Measurements from ENCODE around the gene BHLHE23.

BHLHE23 gene

DNA sequence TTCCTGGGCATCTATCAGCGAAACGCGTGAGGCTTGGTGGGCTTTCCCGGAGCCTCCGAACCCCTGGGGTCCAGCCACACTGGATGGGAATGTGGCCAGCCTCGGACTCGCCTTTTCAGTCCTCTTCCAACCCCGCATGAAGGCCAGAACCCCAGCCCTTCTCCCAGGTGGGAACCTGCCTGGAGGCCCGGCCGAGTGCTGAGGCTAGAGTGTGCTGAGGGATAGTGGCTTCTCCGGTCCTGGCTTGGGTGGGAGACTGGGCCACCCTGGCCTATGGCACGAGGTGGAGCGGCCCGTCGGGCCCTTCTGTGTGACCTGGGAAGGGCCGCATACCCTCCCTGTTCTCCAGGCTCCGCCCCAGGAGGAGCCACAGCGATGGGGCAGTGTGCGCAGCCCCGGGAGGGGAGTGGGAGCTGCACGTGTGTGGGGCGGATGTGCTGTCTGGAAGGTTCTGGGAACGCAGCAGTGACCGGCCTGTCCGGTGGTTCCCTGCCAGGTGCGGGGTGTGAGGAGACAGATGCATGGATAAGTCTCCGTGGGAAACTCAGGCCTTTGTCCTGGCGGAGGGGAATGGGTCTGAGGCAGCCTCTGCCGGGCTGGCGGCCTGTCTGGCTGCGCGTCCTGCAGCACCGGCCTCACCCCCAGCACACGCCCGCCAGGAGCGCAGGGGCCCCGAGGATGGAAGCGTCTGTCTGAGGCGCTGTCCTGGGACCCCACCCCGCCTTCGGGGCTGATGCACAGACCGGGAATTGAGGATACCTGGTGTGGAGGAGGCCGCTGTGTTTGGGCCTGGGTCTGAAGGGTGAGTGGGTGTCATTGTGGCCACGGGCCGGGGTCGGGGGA lies 1.1 kb upstream of the BHLHE23 start:
- no peak for DNase-seq

DNA sequence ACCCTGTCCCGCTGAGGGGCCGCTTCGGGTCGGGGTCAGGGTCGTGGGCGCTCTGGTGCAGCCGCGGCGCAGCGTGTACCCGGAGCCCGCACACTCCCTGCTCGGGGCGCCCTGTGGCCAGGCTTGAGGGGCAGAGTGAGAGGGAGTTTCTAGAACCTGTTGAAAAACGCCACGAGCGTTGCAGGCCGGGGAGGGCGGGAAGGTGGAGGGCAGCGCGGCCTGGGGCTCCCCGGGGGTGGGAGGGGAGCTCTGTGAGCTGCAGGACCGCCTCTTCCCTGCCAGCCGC lies 539 bp upstream of the BHLHE23 start:
- no peak for DNase-seq

DNA sequence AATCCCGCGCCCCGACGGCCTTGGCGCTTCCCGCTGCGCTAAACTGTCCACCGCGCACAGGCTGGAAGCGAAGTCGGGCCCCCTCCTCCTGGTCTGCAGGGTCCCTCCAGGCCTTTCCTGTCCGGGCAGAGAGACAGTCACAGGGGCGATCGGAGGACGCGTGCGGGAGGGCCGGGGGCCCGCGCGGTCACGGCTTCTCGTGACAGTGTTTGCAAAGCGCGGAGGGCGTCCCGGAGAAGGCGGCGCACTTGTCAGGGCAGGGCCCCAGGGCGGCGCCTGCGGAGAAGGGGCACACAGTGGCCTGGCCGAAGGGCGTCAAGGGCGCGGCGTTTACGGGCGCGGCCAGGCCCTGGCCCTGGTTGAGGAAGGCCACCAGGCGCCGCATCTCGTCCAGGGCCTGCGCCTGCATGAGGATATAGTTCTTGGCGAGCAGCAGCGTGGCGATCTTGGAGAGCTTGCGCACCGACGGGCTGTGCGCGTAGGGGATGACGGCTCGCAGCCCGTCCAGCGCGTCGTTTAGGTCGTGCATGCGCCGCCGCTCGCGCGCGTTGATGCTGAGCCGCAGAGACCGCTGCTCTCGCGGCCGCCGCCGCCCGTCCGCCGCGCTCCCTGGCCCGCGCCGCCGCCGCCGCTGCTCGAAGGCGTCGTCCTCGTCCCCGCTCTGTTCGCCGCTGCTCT lies 763 bp downstream of the BHLHE23 start:
- DNase-seq, result no peak

DNA sequence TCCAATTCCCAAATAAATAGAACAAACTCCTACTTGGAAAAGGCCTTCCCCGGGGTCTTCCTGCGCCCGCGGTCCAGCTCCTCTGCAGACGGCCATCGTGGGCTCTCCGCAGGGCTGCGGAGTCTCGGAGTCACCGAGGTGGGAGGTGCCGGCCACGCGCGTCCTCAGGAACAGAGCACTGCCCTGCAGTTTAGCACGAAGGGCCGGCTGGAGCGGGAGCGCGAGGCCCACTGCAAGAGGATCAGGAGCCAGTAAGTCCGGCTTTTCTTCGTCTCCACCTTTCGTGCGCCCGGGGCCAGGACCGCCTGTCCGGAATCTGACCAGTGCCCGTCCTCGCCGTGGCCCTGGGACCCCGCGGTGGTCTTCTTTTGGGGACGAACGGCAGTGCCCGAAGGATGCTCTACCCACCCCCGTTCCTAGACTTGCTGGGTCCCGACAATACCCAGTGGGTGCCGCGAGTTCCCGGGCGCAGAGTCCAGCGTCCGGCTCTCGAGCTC lies 1.4 kb downstream of the BHLHE23 start:
- DNase-seq, result no peak

DNA sequence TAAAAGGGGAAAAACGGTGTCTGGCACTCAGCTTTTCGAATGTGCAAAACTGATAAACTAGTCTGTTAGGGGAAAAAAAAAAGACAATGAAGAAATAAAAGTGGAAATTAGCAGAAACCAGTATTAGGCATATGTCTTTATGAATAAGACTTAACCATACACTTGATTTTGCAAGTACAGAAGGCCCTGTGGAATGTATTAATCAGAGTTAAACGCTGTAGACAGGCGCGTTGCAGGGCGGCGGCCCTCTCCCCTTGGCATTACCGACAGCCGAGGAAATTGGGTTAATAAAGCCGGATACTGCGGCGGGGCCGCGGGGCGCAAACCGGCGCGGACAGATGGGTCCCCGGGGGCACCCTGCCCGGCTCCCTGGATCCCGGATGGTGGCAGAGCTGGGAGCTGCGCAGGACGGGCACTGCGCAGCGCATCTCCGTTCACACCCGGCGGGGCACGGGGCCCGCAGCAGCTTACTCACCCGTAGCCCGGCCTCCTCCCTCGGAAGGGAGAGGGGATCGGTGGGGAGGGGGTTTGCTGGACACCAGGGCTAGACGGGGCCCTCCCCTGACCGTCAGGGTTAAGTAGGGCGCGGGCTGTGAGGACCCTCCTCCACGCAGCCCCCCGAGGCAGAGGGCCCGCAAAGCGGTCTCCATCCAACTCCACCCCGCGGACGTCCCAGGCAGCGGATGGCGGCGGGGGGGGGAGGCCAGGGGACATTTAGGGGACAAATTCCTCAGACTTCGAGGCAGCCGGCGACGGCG lies 2.0 kb downstream of the BHLHE23 start:
- DNase-seq, result no peak

DNA sequence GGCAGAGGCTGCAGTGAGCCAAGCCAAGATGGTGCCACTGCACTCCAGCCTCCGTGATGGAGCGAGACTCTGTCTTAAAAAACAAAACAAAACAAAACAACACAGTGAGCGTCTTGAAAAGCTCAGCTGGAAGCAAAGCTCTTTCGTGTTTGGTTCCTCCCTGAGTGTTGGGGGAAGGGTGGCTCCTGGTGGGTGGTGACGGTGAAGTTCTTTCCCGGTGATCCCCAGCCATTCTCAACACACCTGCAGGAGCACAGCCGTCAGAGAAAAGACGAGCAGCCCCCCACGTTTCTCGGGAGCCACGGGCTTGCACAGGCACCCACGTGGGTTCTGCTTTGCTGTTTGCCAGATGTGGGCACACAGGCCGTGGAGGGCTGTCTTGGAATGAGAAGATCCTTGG lies 3.2 kb downstream of the BHLHE23 start:
- DNase-seq, result no peak

DNA sequence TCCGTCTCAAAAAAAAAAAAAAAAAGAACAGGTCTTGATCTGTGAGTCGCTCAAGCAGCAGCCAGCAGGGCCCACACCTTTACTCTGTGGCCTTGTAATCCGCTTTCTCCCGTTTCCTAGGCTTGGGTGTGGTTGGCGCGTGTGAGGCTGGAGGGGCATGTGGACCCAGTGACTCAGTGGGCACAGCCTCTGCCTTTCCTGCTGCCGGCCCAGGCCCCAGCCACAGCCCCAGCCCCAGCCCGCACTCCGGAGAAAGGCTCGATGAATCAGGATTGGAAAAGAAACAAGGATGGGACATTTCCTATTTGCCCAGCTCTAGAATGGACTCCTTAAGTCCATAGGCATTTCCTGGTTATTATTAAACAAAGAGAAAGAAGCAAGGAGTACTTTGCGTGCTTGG lies 4.3 kb downstream of the BHLHE23 start:
- DNase-seq, result no peak

DNA sequence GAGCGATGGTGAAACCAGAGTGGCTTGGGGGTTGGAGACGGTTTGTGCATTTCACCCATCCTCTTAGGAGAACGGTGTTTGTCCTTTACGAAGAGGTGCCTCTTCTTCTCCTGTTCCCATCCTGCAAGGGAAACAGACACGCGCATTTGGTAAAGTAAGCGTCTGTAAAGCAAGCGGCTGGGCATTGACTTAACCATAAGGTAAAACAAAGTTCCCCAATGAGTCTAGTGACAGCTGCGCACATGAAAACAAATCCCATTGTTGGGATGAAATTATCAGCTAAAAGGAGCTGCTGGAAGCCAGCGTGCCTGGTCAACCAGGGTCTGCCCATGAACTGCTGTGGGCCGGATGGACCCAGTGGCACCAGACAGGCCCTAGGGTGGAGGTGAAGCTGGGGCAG lies 5.8 kb downstream of the BHLHE23 start:
- DNase-seq, result no peak

DNA sequence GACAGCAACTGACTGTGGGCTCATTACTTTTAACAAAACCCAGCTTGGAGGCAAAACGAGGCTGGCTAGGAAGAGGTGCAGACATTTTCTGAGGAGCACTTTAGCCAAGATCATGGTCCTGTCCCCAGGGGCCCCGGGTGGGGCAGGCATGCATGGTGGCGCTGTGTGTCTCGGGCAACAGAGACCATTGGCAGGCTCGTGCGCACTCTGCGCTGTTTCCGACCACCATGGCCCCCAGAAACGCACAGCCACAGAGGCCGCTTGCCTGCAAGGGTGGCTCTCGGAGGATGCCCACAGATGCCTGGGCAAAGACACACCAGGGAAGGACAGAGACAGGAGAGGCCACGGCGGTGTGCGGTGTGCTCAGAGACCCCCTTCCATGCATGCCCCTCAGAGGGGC lies 6.7 kb downstream of the BHLHE23 start:
- no peak for DNase-seq

DNA sequence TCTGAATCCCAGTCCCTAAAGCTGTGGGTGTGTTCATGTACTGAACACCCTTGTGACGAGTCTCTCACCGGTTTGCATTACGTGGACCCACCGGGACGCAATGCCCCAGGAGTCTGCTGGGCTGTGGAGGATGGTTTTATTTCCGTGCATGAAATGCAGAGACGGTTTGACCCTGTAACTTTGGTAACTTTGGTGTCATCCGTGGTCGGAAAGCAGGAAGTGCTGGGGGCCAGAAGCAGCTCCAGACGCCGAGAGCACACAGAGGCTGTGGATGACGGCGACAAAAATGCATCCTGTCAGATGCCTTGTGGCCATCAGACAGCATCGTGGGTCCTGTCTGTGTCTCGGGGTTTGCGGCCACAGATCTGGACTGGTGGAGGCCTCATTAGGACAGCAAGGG lies 7.2 kb downstream of the BHLHE23 start:
- DNase-seq, result no peak

DNA sequence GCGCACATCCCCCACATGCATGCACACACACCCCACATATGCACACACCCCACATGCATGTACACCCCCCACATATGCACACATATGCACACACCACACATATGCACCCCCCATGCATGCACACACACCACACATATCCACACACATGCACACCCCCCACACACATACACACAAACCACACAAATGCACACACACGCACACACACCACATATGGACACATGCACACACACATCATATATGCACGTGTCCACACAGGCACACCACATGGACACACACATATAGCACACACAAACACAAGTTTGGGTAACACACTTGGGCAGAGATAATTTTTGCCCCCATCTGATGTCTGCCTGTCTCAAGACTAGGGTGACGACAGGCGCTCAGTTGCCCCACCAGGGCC lies 8.3 kb downstream of the BHLHE23 start:
- DNase-seq, result no peak

DNA sequence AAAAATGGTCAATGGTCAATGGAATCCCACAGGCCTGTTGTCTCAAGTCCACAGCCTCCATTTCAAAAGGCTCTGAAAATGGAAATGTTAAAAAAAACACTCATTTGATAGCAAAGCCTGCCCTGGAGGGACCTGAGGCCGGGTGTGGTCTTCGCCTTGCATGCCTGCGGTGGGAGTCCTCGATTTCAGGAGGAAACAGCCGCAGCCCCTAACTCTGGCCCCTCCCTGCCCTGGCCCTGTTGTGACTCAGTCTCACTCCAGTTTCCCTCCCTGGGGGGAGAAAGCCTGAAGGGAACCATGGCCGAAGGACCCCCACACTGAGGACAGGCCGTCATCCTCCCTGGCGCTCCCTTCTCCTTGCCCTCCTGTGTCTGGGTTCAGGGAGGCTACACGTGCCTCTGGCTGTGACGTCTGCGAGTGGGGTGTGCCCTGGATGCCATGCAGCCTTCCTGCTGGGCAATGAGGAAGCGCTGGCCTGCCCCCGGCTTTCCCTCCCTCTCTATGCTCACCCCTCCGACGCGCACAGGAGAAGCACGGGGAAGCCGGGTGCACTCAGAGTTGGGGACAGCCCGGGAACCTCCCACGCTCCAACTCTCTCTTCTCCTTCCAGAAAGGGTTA lies 9.2 kb downstream of the BHLHE23 start:
- DNase-seq, result no peak

DNA sequence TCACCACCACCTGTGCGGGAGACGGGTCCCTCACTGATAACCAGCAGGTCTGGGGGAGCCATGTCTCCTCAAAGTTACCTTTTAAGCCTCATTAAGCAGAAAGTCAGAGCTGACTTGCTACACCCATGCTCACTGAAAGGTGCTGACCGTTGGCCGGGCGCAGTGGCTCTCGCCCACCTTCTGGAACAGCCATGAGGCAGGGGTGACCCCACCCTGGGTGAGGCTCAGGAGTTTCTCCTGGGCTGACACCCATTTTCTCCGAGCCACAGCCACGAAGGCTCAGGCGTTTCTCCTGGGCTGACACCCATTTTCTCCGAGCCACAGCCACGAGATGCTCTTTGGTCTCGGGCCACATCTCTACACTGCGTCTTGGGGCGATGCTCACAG lies 10.2 kb downstream of the BHLHE23 start:
- no peak for DNase-seq

DNA sequence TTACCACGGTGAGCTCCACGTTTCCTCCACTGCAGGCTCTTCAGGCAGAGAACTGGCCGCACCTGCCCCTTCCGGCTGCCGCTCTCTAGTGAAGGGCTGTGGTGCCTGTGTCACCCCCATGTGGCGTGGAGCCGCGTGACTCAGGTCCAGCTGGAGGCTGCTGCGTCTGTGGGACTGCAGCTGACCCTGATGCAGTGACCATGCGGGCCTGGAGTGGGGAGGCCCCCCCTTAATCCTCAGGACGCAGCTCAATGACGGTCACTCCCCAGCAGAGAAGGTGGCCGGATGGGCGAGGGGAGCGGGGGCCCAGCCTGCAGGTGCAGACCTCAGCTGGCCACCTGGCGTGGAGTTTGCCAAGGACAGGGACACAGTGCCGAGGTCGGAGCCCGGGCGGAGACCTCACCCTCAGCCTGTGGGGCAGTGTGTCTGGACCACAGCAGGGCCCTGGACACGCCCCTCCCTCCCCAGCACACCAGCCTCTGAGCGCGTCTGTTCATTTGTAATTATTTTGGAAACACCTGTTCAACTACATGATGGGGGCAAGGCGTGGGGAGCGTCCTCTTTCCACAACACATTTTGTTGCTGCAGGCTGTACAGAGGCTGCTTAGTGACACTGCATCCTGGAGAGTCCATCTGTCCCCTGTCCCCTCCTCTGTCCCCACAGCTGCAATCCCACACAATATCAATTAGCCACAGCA lies 10.7 kb downstream of the BHLHE23 start:
- no peak for DNase-seq

DNA sequence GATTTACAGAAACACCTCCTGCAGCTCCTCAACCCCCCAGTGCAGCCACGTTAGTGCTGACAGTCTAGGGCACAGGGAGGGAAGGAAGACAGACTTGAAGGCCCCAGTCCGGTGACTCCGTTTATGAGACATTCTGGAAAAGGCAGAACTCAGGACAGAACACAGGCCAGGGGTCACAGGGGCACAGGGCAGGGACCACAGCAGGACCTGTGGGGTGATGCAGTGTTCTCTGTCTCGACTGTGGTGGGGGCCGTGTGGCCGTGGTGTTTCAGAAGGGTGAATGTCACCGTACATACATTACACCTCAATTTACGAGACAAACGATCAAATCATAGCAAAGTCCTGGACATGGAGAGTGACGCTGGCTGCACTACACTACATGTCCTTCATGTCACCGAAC lies 11.3 kb downstream of the BHLHE23 start:
- no peak for DNase-seq

DNA sequence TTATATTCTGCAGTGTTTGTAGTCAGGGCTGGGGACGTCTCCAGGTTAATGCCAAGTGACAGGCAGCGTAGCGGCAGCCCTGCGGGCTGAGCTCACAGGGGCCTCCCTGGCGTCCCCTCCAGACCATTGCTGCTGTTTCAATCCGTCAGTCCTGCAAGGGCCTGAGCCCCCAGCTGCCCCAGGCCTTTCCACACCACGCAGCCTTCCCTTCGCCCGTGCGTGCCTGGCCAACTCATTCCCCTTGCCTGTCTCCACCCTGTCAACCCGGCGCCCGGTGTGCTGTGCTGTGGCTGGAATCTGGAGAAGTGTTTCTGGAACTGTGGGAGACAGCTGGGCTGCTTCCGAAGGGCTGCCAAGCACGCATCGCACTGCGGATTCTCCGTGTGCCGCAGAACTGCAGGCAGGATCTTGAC lies 11.9 kb downstream of the BHLHE23 start:
- no peak for DNase-seq

DNA sequence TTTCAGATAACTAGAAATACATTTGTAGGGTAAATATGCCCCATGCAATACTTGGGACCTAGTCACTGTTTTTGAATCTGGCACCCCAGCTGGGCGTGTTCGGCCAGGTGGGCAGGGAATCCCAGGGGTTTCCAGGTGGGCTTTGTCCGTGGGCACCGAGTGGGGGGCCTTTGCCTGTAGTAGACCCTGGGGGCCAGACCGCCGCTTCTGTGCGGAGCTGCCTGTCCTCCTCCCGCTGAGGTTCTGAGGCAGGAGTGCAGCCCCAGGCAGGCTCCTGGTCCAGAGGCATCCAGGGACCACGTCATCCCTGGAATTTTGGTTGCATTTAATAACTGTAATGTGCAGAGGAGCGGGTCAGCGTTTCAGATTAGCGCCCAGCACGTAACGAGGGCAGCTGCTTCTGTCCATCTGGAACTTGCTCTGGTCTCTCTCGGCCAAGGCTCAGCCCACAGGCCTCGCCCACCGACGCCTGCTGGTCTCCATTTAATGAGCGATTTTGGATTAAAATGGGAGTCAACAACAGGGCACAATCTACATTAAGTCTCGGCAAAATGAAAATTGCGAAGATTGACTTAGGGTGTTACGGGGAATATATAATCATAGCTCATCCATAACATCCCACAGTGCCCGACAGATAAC lies 12.8 kb downstream of the BHLHE23 start:
- DNase-seq, result no peak

DNA sequence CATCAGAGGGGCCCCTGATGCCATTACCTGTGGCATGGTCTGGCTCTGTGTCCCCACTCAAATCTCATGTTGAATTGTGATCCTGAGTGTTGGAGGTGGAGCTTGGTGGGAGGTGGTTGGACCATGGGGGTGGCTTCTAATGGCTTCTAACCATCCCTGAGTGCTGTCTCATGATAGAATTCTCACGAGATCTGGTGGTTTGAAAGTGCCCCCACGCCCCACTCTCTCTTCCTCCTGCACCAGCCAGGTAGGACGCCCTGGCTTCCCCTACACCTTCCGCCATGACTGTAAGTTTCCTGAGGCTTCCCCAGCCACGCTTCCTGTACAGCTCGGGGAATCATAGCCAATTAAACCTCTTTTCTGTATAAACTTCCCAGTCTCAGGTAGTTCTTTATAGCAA lies 14.9 kb downstream of the BHLHE23 start:
- DNase-seq, result no peak

DNA sequence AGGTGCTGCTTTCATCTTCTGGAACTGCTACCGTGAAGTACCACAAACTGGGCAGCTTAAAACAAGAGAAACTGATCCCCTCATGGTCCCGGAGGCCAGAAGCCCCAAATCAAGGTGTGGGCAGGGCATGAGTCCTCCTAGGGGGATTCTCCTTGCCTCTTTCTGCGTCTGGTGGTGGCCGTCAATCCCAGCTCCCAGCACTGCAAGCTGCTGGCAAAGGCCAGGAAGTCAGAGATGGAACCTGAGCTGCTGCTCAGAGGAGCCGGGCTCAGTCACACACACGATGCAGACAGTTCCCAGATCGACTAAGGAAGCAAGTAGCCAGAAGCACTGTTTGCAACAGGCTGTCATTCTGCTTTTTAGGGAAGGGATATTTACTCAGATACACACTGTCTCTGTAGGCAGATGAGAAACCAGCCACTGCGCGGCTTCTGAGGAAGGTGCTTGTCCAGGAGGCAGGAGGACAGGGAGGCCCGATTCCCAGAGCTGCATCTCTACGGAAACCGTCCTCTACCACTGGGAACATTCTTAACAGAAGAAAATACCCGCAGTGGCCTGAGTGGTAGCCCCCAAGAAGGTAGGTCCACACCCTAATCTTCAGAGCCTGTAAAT lies 15.5 kb downstream of the BHLHE23 start:
- DNase-seq, result no peak

DNA sequence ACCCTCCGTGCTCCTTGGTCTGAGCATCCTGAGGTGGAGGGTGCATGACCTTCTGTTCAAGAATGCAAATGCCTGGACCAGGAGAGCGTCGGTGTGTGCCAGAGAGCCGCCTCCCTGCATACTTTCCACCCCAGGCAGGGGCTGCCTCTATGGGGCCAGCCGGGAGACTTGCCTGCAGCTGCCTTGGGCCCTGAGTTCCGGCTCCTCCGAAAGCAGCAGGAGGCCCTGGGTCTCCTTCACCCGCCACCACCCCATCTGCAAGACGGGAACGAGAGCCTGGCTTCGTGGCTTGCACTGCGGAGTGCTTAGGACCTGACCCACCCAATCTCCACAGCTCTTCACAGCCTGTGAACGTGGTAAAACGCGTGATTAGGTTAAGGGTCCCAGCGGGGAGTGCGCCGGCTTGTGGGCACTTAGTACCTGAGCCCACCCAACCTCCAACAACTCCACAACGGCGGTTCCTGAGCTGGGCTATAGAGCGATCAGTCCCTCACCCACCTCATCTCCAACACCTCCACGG lies 16.4 kb downstream of the BHLHE23 start:
- no peak for DNase-seq

DNA sequence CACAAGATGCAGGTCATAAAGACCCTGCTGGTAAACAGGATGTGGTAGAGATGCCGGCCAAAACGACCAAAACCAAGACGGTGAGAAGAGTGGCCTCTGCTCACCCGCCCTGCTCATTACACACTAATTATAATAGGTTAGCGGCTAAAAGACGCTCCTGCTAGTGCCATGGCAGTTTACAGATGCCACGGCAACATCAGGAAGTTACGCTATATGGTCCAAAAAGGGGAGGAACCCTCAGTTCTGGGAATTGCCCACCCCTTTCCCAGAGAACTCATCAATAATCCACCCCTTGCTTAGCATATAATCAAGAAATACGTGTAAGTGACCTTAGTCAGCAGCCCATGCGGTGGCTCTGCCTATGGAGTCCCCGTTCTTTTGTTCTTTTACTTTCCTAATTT lies 17.6 kb downstream of the BHLHE23 start:
- no peak for DNase-seq

DNA sequence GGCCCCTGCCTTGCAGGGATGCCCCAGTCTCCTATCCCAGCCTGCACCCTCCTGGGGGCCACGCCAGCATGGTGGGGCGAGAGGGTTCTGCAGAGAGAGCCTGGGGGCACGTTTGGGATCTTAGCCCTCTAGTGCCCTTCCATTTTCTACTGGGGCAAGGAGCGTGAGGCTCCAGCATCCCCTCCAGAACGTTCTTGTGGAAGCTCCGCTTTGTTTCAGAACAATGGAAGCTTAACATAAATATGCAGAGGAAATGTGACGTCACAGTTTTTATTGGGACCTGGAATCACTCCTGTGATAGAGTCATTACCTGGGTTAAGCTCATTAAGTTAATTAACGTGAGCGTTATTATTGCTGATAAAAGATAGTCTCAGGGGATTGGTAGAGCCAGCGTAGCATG lies 19.6 kb downstream of the BHLHE23 start:
- no peak for DNase-seq
